Measurements from ENCODE around the gene POLE. TPM values are rescaled to one million over a fixed set of nuclear protein-coding genes. Genes with fewer than 3 reads are reported as not detected.

The POLE gene
- total RNA-seq, 3 donors from 2014 or later: 45.0 to 72.2 (median 55.1) TPM

GRCh38 chr12:132665794-132666193, 21.3 kb downstream of the POLE start:
- Histone ChIP-seq H3K4me3 (no peak overlapping the region), H3K4me1 (ENCODE audit: low read depth) (no peaks in the 10 kb centered on the region), H3K36me3 (ENCODE audit: low read depth) (no peaks in the 10 kb centered on the region), H3K9me3 (no peaks in the 10 kb centered on the region)
- no peak for TF ChIP-seq CTCF (IDR thresholded peaks at IDR 0.05)
- intact Hi-C loops (cut with DNase I, micrococcal nuclease): no loop called here
- ATAC-seq (no peak), DNase-seq (no peak)

GRCh38 chr12:132665149-132665491, 22.0 kb downstream of the POLE start:
- Histone ChIP-seq H3K36me3 (ENCODE audit: low read depth) (no peaks in the 10 kb centered on the region), H3K9me3 (no peaks in the 10 kb centered on the region), H3K4me1 (ENCODE audit: low read depth) (no peaks in the 10 kb centered on the region), H3K4me3 (no peak overlapping the region)
- intact Hi-C loops (cut with DNase I, micrococcal nuclease): no loop called here
- ATAC-seq (no peak), DNase-seq (no peak)
- TF ChIP-seq CTCF (IDR thresholded peaks at IDR 0.05): no peak

GRCh38 chr12:132664206-132665148, 22.7 kb downstream of the POLE start:
- H3K4me1 ChIP-seq (ENCODE audit: low read depth): no peaks in the 10 kb centered on the region
- H3K36me3 ChIP-seq (ENCODE audit: low read depth): no peaks in the 10 kb centered on the region
- no peaks in the 10 kb centered on the region for H3K9me3 ChIP-seq
- no peak for TF ChIP-seq CTCF (IDR thresholded peaks at IDR 0.05)
- ATAC-seq (no peak), DNase-seq (no peak)
- intact Hi-C loops (cut with DNase I, micrococcal nuclease): no loop called here
- H3K4me3 ChIP-seq: no peak overlapping the region

- Histone ChIP-seq H3K4me3 (no peak overlapping the region), H3K36me3 (ENCODE audit: low read depth) (peaks cover 5% of the 10 kb centered on the region), H3K4me1 (ENCODE audit: low read depth) (no peaks in the 10 kb centered on the region), H3K9me3 (no peaks in the 10 kb centered on the region)
- intact Hi-C loops (cut with DNase I, micrococcal nuclease): no loop called here
- no peak for TF ChIP-seq CTCF (IDR thresholded peaks at IDR 0.05)
- DNase-seq (no peak), ATAC-seq (no peak)
Measured at GRCh38 chr12:132662901-132663755, 24.0 kb downstream of the POLE start.

GRCh38 chr12:132661972-132662371, 25.2 kb downstream of the POLE start:
- Histone ChIP-seq H3K9me3 (no peaks in the 10 kb centered on the region), H3K4me3 (no peak overlapping the region), H3K36me3 (ENCODE audit: low read depth) (peaks cover 5% of the 10 kb centered on the region), H3K4me1 (ENCODE audit: low read depth) (no peaks in the 10 kb centered on the region)
- TF ChIP-seq CTCF (IDR thresholded peaks at IDR 0.05): no peak
- intact Hi-C loops (cut with DNase I, micrococcal nuclease): no loop called here
- DNase-seq: no peak
- ATAC-seq: no peak
